Hepatocyte (in vitro differentiated cells): ENCODE results near the gene CD4. TPM values are rescaled to one million over a fixed set of nuclear protein-coding genes. Genes with fewer than 3 reads are reported as not detected.
A peak's percentile ranks its signal among the peaks of the same experiment; 100 is the strongest.

Experiments used
- DNase-seq: peaks from one replicate; pipeline ENCODE4 v3.0.0-alpha.2; 2016; ENCODE audit warnings: low spot score
- H2AFZ ChIP-seq: fragments of 200-600 bp; sonication (generic); 2 replicates; pipeline ENCODE4 v1.6.0; 2016; ENCODE audit warnings: antibody characterized with exemption, mild to moderate bottlenecking
- H3K27ac ChIP-seq: fragments of 200-600 bp; sonication (generic); 2 replicates; pipeline ENCODE4 v1.5.1; 2016; ENCODE audit warnings: mild to moderate bottlenecking
- H3K27me3 ChIP-seq: fragments of 200-600 bp; sonication (generic); 2 replicates; pipeline ENCODE4 v1.6.1; 2016
- H3K36me3 ChIP-seq: fragments of 200-600 bp; sonication (generic); replicated peaks from 2 replicates; pipeline ENCODE4 v1.5.1; 2016; ENCODE audit warnings: low read depth; ENCODE audit not compliant: insufficient read depth
- H3K4me1 ChIP-seq: fragments of 200-600 bp; sonication (generic); 2 replicates; pipeline ENCODE4 v1.5.1; 2016; ENCODE audit warnings: mild to moderate bottlenecking, moderate library complexity; ENCODE audit not compliant: insufficient read depth
- H3K4me2 ChIP-seq: fragments of 200-600 bp; sonication (generic); 2 replicates; pipeline ENCODE4 v1.6.0; 2016
- H3K4me3 ChIP-seq: fragments of 200-600 bp; sonication (generic); 2 replicates; pipeline ENCODE4 v1.5.1; 2016; ENCODE audit warnings: mild to moderate bottlenecking
- H3K79me2 ChIP-seq: fragments of 200-600 bp; sonication (generic); 2 replicates; pipeline ENCODE4 v1.6.0; 2017; ENCODE audit warnings: mild to moderate bottlenecking
- H3K9me2 ChIP-seq: fragments of 200-600 bp; sonication (generic); replicated peaks from 2 replicates; pipeline ENCODE4 v1.6.0; 2017; ENCODE audit warnings: mild to moderate bottlenecking; ENCODE audit not compliant: insufficient read depth
- H3K9me3 ChIP-seq: fragments of 200-600 bp; sonication (generic); 2 replicates; pipeline ENCODE4 v1.5.1; 2016; ENCODE audit warnings: low read depth, mild to moderate bottlenecking
- H4K20me1 ChIP-seq: fragments of 200-600 bp; sonication (generic); 2 replicates; pipeline ENCODE4 v1.6.0; 2016; ENCODE audit warnings: mild to moderate bottlenecking; ENCODE audit not compliant: insufficient read depth, poor library complexity, severe bottlenecking
- CTCF ChIP-seq: fragments of 200-600 bp; sonication (generic); IDR thresholded peaks from 2 replicates; pipeline ENCODE4 v1.5.1; 2016; ENCODE audit warnings: antibody characterized with exemption, mild to moderate bottlenecking; ENCODE audit not compliant: poor library complexity
- EZH2 ChIP-seq: fragments of 200-600 bp; sonication (generic); IDR thresholded peaks from 2 replicates; pipeline ENCODE4 v1.6.1; 2016; ENCODE audit warnings: antibody characterized with exemption, mild to moderate bottlenecking, borderline replicate concordance
- EZH2phosphoT487 ChIP-seq: fragments of 200-600 bp; sonication (generic); IDR thresholded peaks from one replicate; pipeline ENCODE4 v1.6.1; 2018; ENCODE audit warnings: antibody characterized with exemption, mild to moderate bottlenecking, low read depth, moderate library complexity; ENCODE audit not compliant: unreplicated experiment, severe bottlenecking
- WGBS: methylation state at CpG from one replicate; pipeline ENCODE4 v1.1.6; 2016; ENCODE audit warnings: low lambda C conversion rate; ENCODE audit errors: missing lambda C conversion rate; 5-methylcytosine and 5-hydroxymethylcytosine counted together
- polyA plus RNA-seq: library from polyadenylated mRNA; unstranded; fragments of >200 nt; fragmentation: Nextera tagmentation; extraction: Ambion mirVana; gene quantifications from 2 replicates; pipeline ENCODE4 v1.2.1, GENCODE V29; 2016
- total RNA-seq: library from RNA; depleted of rRNA; stranded (reverse); fragments of >200 nt; gene quantifications from 2 replicates; pipeline ENCODE4 v1.2.3, GENCODE V29; 2014

CD4 gene
- total and polyA plus RNA-seq, 2 experiments from 2014 or later = 2.7 to 6.4 TPM

DNA sequence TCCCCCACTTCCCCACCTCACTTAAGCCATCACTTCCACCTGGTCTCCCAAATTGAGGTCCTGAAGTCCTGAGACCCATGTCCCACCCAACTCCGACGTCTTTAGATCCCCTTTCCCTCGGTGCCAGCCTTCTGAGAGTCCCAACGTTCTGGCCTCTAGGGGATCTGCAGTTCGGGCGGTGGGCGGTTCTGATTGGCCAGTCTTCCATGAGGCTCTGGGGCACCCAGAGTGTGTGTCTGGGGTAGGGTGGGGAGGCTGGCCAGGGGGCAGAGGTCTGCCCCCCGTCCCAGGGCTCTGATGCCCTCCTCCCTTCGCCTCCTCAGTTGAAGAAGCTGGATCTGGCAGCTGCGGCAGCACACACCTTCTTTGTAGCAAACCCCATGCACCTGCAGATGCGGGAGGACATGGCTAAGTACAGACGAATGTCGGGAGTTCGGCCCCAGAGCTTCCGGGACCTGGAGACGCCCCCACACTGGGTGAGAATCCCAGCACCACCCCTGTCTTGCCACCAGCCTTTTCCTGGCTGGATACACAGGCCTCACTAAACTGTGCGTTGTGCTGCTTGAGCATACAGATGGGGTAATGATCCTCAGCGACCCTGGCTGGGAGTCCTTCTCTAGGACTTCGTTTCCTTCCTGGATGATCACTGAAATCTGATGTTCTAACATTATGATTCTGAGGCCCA is 40.4 kb downstream of the CD4 start:
- WGBS = 43% methylated on average over 18 of the region's 19 CpGs
- peak overlapping the region; percentile 93 for H2AFZ ChIP-seq

DNA sequence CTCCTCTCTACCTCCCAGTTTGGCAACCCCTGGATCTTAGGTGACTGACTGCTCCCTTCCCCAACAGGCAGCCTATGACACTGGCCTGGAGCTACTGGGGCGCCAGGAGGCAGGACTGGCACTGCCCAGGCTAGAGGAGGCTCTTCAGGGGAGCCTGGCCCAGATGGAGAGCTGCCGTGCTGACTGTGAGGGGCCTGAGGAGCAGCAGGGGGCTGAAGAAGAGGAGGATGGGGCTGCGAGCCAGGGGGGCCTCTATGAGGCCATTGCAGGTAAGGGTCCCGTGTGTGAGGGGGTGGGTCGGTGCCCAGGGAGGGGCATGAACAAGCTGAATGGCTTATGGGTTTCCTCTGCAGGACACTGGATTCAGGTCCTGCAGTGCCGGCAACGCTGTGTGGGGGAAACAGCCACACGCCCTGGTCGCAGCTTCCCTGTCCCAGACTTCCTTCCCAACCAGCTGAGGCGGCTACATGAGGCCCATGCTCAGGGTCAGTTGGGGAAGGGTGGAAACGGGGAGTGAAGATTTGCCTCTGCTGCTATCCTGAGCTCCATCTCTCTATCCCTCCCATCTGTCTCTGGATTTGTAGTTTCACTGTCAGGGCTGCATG is 41.1 kb downstream of the CD4 start:
- 95% methylated on average over 7 of the region's 11 CpGs for WGBS
- no peak overlapping the region for H3K27ac ChIP-seq
- H3K79me2 ChIP-seq = peaks cover 6% of the 10 kb centered on the region
- H3K4me2 ChIP-seq = peak overlapping the region; percentile 79
- no peak for DNase-seq
- H3K4me1 ChIP-seq = peaks cover 3% of the 10 kb centered on the region
- H3K36me3 ChIP-seq = no peaks in the 10 kb centered on the region
- no peak overlapping the region for H3K4me3 ChIP-seq
- H3K9me2 ChIP-seq = no peaks in the 10 kb centered on the region
- no peaks in the 10 kb centered on the region for H3K27me3 ChIP-seq
- no peaks in the 10 kb centered on the region for H4K20me1 ChIP-seq
- no peaks in the 10 kb centered on the region for H3K9me3 ChIP-seq
- no peak for TF ChIP-seq EZH2
- no peak for TF ChIP-seq CTCF
- no peak overlapping the region for H2AFZ ChIP-seq

More for the DNA sequence above, 40.4 kb downstream of the CD4 start:
- peaks cover 6% of the 10 kb centered on the region for H3K79me2 ChIP-seq
- no peaks in the 10 kb centered on the region for H3K27me3 ChIP-seq
- DNase-seq = no peak
- TF ChIP-seq EZH2phosphoT487 (no peak), CTCF (peak; percentile 24), EZH2 (no peak)
- no peaks in the 10 kb centered on the region for H3K9me3 ChIP-seq
- H4K20me1 ChIP-seq = no peaks in the 10 kb centered on the region
- peaks cover 3% of the 10 kb centered on the region for H3K4me1 ChIP-seq
- no peaks in the 10 kb centered on the region for H3K36me3 ChIP-seq
- H3K4me3 ChIP-seq = peak overlapping the region; percentile 100
- peak overlapping the region; percentile 96 for H3K27ac ChIP-seq
- H3K4me2 ChIP-seq = peak overlapping the region; percentile 79
- no peaks in the 10 kb centered on the region for H3K9me2 ChIP-seq

GRCh38 chr12:6830999-6831398 is 41.7 kb downstream of the CD4 start:
- DNase-seq = no peak
- no peaks in the 10 kb centered on the region for H3K27me3 ChIP-seq
- no peak overlapping the region for H3K27ac ChIP-seq
- H3K36me3 ChIP-seq = no peaks in the 10 kb centered on the region
- H3K9me3 ChIP-seq = no peaks in the 10 kb centered on the region
- peaks cover 6% of the 10 kb centered on the region for H3K79me2 ChIP-seq
- no peak overlapping the region for H2AFZ ChIP-seq
- no peak for TF ChIP-seq EZH2
- no peak for TF ChIP-seq EZH2phosphoT487
- no peak for TF ChIP-seq CTCF
- H3K9me2 ChIP-seq = no peaks in the 10 kb centered on the region
- H3K4me2 ChIP-seq = no peak overlapping the region
- H3K4me1 ChIP-seq = peaks cover 3% of the 10 kb centered on the region
- H4K20me1 ChIP-seq = no peaks in the 10 kb centered on the region
- 89% methylated on average over 6 of the region's 6 CpGs for WGBS
- H3K4me3 ChIP-seq = no peak overlapping the region
